Measurements from ENCODE around the gene ADGRD1. TPM values are rescaled to one million over a fixed set of nuclear protein-coding genes. Genes with fewer than 3 reads are reported as not detected.

ADGRD1 gene
- total and polyA plus RNA-seq, 8 donors, result 25.6 to 167 (median 33.4) TPM

DNA sequence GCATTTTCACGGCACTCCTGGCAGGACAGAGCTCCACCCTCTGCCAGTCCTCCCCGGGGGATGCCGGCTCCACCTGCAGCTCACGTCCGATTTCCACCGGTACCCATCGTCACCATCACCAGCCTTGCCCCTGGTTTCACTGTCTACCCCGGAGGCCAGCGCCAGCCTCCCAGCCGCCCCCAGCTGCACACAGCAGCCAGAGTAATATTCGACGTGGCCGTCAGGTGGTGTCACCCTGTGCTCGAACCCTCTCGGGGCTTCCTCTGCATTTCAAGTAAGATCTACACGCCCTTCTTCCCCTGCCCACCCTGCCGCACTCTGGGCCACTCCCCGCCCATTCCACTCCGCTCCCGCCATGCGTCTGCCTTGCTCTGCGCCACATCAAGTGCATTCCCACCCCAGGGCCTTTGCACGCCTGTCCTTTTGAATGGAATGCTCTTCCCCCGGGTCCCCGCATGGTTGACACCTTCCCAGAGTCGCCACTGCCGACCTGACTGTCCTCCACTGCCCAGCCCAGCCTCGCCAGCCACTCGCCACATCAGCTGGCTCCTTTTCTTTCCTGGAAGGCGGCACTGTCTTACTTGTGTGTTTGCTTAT is 80.3 kb downstream of the ADGRD1 start:
- TF ChIP-seq, protein P1, sequence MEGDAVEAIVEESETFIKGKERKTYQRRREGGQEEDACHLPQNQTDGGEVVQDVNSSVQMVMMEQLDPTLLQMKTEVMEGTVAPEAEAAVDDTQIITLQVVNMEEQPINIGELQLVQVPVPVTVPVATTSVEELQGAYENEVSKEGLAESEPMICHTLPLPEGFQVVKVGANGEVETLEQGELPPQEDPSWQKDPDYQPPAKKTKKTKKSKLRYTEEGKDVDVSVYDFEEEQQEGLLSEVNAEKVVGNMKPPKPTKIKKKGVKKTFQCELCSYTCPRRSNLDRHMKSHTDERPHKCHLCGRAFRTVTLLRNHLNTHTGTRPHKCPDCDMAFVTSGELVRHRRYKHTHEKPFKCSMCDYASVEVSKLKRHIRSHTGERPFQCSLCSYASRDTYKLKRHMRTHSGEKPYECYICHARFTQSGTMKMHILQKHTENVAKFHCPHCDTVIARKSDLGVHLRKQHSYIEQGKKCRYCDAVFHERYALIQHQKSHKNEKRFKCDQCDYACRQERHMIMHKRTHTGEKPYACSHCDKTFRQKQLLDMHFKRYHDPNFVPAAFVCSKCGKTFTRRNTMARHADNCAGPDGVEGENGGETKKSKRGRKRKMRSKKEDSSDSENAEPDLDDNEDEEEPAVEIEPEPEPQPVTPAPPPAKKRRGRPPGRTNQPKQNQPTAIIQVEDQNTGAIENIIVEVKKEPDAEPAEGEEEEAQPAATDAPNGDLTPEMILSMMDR (IDR thresholded peaks at IDR 0.05), result no peak
- H3K4me1 ChIP-seq, result no peaks in the 10 kb centered on the region
- ATAC-seq (no peak), DNase-seq (peak in 1 of 4 donors; percentile 61)
- intact Hi-C loops (cut with DNase I), result no loop called here
- no peaks in the 10 kb centered on the region for H3K9me3 ChIP-seq
- H3K4me3 ChIP-seq, result no peak overlapping the region
- peaks cover 0 to 4% of the 10 kb centered on the region in 2 donors for H3K36me3 ChIP-seq
- no peaks in the 10 kb centered on the region for H3K27me3 ChIP-seq
- H3K27ac ChIP-seq, result no peak overlapping the region

- ATAC-seq, result no peak
- intact Hi-C loops (cut with DNase I), result no loop called here
- Histone ChIP-seq H3K27me3 (no peaks in the 10 kb centered on the region), H3K9me3 (no peaks in the 10 kb centered on the region), H3K27ac (no peak overlapping the region), H3K4me1 (no peaks in the 10 kb centered on the region), H3K4me3 (no peak overlapping the region), H3K36me3 (peaks cover 0 to 4% of the 10 kb centered on the region in 2 donors)
- TF ChIP-seq, protein P1 (IDR thresholded peaks at IDR 0.05), result no peak
- peak in 1 of 4 donors; percentile 41 for DNase-seq
Observed at GRCh38 chr12:131034631-131035244, 81.0 kb downstream of the ADGRD1 start.

- H3K9me3 ChIP-seq, result no peaks in the 10 kb centered on the region
- ATAC-seq (no peak), DNase-seq (peak in 1 of 4 donors; percentile 75)
- H3K4me3 ChIP-seq, result no peak overlapping the region
- no peaks in the 10 kb centered on the region for H3K4me1 ChIP-seq
- peaks cover 0 to 4% of the 10 kb centered on the region in 2 donors for H3K36me3 ChIP-seq
- no peak overlapping the region for H3K27ac ChIP-seq
- H3K27me3 ChIP-seq, result no peaks in the 10 kb centered on the region
- TF ChIP-seq, protein P1 (IDR thresholded peaks at IDR 0.05), result no peak
- intact Hi-C loops (cut with DNase I), result no loop called here
Observed at GRCh38 chr12:131035245-131035681, 81.6 kb downstream of the ADGRD1 start.

GRCh38 chr12:131038159-131038558 is 84.5 kb downstream of the ADGRD1 start:
- Histone ChIP-seq H3K27ac (no peak overlapping the region), H3K27me3 (no peaks in the 10 kb centered on the region), H3K9me3 (no peaks in the 10 kb centered on the region), H3K36me3 (peaks cover 0 to 4% of the 10 kb centered on the region in 2 donors), H3K4me3 (no peak overlapping the region), H3K4me1 (no peaks in the 10 kb centered on the region)
- no peak for ATAC-seq
- TF ChIP-seq, protein P1 (IDR thresholded peaks at IDR 0.05), result no peak
- peak in 1 of 4 donors; percentile 64 for DNase-seq
- intact Hi-C loops (cut with DNase I), result no loop called here

Measured in left lung (tissue), 10 donors.